ENCODE measurements around the gene CDKN3.

DNA sequence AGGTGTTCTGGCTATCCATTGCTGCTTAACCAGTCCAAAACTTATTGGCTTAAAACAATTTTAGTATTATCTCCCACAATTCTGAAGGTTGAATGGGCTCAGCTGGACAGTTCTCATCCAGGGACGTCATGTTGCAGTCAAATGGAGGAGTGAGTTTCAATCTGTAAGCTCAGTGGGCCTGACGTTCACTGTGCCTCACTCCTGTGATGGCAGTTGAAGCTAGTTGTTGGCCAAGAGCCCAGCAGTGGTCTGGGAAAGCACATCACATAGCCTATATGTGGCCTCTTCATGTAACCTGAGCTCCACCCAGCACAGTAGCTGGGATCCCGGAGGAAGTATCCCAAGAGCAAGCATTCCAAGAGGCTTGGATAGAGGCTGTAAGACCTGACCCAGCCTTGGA lies 40.6 kb upstream of the CDKN3 start:
- TF ChIP-seq, protein P1, sequence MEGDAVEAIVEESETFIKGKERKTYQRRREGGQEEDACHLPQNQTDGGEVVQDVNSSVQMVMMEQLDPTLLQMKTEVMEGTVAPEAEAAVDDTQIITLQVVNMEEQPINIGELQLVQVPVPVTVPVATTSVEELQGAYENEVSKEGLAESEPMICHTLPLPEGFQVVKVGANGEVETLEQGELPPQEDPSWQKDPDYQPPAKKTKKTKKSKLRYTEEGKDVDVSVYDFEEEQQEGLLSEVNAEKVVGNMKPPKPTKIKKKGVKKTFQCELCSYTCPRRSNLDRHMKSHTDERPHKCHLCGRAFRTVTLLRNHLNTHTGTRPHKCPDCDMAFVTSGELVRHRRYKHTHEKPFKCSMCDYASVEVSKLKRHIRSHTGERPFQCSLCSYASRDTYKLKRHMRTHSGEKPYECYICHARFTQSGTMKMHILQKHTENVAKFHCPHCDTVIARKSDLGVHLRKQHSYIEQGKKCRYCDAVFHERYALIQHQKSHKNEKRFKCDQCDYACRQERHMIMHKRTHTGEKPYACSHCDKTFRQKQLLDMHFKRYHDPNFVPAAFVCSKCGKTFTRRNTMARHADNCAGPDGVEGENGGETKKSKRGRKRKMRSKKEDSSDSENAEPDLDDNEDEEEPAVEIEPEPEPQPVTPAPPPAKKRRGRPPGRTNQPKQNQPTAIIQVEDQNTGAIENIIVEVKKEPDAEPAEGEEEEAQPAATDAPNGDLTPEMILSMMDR (IDR thresholded peaks at IDR 0.05; ENCODE audit: insufficient read depth, low read length): no peak
- TF ChIP-seq, protein P2, sequence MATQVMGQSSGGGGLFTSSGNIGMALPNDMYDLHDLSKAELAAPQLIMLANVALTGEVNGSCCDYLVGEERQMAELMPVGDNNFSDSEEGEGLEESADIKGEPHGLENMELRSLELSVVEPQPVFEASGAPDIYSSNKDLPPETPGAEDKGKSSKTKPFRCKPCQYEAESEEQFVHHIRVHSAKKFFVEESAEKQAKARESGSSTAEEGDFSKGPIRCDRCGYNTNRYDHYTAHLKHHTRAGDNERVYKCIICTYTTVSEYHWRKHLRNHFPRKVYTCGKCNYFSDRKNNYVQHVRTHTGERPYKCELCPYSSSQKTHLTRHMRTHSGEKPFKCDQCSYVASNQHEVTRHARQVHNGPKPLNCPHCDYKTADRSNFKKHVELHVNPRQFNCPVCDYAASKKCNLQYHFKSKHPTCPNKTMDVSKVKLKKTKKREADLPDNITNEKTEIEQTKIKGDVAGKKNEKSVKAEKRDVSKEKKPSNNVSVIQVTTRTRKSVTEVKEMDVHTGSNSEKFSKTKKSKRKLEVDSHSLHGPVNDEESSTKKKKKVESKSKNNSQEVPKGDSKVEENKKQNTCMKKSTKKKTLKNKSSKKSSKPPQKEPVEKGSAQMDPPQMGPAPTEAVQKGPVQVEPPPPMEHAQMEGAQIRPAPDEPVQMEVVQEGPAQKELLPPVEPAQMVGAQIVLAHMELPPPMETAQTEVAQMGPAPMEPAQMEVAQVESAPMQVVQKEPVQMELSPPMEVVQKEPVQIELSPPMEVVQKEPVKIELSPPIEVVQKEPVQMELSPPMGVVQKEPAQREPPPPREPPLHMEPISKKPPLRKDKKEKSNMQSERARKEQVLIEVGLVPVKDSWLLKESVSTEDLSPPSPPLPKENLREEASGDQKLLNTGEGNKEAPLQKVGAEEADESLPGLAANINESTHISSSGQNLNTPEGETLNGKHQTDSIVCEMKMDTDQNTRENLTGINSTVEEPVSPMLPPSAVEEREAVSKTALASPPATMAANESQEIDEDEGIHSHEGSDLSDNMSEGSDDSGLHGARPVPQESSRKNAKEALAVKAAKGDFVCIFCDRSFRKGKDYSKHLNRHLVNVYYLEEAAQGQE (IDR thresholded peaks at IDR 0.05; ENCODE audit: insufficient replicate concordance, low read depth): no peak

Measured in HL-60 (cell line).